CD4-positive, alpha-beta T cell (primary cell): ENCODE data around the gene KCMF1. TPM values are rescaled to one million over a fixed set of nuclear protein-coding genes. Genes with fewer than 3 reads are reported as not detected.

Experiments
- ATAC-seq: fragments of 200-7000 bp; cut with Tn5 transposase; one replicate; pipeline ENCODE4 v1.10.0; 2022; ENCODE audit warnings: mild to moderate bottlenecking; ENCODE audit not compliant: poor library complexity
- CTCF ChIA-PET: fragments of 350-600 bp; sonication (Branson Sonifier 250); formaldehyde crosslinking; loops from one replicate; lab custom pipeline; 2021; ENCODE audit warnings: antibody characterized with exemption, inconsistent platforms; lab: Charles Lee
- POLR2A ChIA-PET: fragments of 350-600 bp; sonication (Branson Sonifier 250); formaldehyde crosslinking; loops from one replicate; lab custom pipeline; 2021; ENCODE audit warnings: antibody characterized with exemption, inconsistent platforms; lab: Charles Lee
- DNase-seq, 14 experiments: peaks; one replicate each; pipeline ENCODE4 v3.0.0-alpha.2; 2013 to 2020; ENCODE audit warnings: mixed read lengths in 2 of 14
- H3K27ac ChIP-seq, 2 donors: one replicate each; pipeline versions ENCODE4 v1.5.1 to v1.7.0; 2013; ENCODE audit warnings: low read length in 2 of 2, low read depth in 1 of 2, mild to moderate bottlenecking in 1 of 2
- H3K27me3 ChIP-seq, 2 experiments: 1 replicate in 1 of 2; 2 replicates in 1 of 2; pipeline versions ENCODE4 v1.6.1 to v1.7.0; 2013; ENCODE audit warnings: low read length in 2 of 2, control low read depth in 1 of 2, mild to moderate bottlenecking in 1 of 2, moderate library complexity in 1 of 2; ENCODE audit not compliant: insufficient read depth in 2 of 2, control insufficient read depth in 1 of 2
- H3K36me3 ChIP-seq: one replicate; pipeline ENCODE4 v1.6.1; 2013; ENCODE audit warnings: low read length, control low read depth; ENCODE audit not compliant: insufficient read depth
- H3K4me1 ChIP-seq: one replicate; pipeline ENCODE4 v1.6.1; 2013; ENCODE audit warnings: low read length, control low read depth; ENCODE audit not compliant: insufficient read depth
- H3K4me3 ChIP-seq: one replicate; pipeline ENCODE4 v1.5.1; 2013; ENCODE audit warnings: mild to moderate bottlenecking, low read length, moderate library complexity
- H3K9me3 ChIP-seq, 2 experiments: 1 replicate in 1 of 2; 2 replicates in 1 of 2; pipeline versions ENCODE4 v1.6.1 to v1.7.0; 2013; ENCODE audit warnings: low read length in 2 of 2, mild to moderate bottlenecking in 2 of 2, control low read depth in 1 of 2, moderate library complexity in 1 of 2; ENCODE audit not compliant: control insufficient read depth in 1 of 2, insufficient read depth in 1 of 2
- H3K27ac Mint-ChIP-seq: one replicate; pipeline ENCODE4 v1.8.0; 2020; ENCODE audit warnings: mixed read lengths
- H3K27me3 Mint-ChIP-seq: one replicate; pipeline ENCODE4 v1.8.0; 2021; ENCODE audit warnings: mixed read lengths
- H3K36me3 Mint-ChIP-seq: one replicate; pipeline ENCODE4 v1.8.0; 2021; ENCODE audit warnings: low read depth, mixed read lengths
- H3K4me1 Mint-ChIP-seq: one replicate; pipeline ENCODE4 v1.8.0; 2021; ENCODE audit warnings: low read depth, mixed read lengths
- H3K4me3 Mint-ChIP-seq: one replicate; pipeline ENCODE4 v1.8.0; 2020; ENCODE audit warnings: mild to moderate bottlenecking, mixed read lengths
- H3K9me3 Mint-ChIP-seq: one replicate; pipeline ENCODE4 v1.8.0; 2020; ENCODE audit warnings: mixed read lengths
- intact Hi-C, 2 experiments: fragments of 100-400 bp; cut with DNase I in 1 of 2; cut with micrococcal nuclease in 1 of 2; formaldehyde crosslinking; loops; one replicate each; pipeline versions ENCODE4 v1.15.1 to v1.9.0; 2023 to 2025; cut with DNase I, micrococcal nuclease
- total RNA-seq, 174 experiments: library from RNA in 2 of 174; stranded (reverse) in 2 of 174; gene quantifications; one replicate each; pipeline ENCODE4 v1.2.3 and lab custom pipeline; 2021 to 2026
- TF ChIP-seq, protein P1 (sequence below): fragments of 200-600 bp; IDR thresholded peaks from one replicate; pipeline ENCODE4 v1.8.0; 2022; ENCODE audit warnings: antibody characterized with exemption, mild to moderate bottlenecking

Gene KCMF1
- total RNA-seq, 2 experiments from 2014 or later = 72.4 to 78.0 TPM

DNA sequence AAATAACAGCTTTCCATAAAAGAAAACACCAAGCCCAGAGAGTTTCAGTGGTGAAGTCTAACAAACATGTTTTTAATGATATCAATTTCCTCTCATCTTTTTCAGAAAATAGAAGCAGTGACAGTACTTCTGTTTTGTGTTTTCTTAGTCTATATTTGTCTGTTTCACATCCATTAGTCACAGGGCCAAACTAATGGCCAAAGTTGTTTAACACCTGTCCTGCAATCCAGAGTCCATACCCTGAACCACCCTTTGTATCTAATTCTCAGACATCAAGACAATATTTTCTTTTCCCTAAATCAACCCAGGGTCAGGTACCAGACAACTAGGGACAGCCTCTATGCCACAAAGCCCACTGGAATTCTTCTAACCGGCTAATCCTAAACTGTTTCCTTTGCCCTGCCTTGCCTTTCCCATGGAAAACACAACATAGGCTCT lies 39.6 kb upstream of the KCMF1 start:
- H3K4me3 Mint-ChIP-seq = no peak overlapping the region
- intact Hi-C loops = loop anchor here in 1 of 2 experiments (5.0 kb wide), 1 partner anchor 41 kb away; the partner anchor contains the start of gene KCMF1
- no peaks in the 10 kb centered on the region for H3K9me3 Mint-ChIP-seq
- CTCF ChIA-PET = interaction anchor here (1.1 to 7.0 kb wide), 2 partner anchors 10 to 49 kb away, joined by 3 to 117 read pairs; no protein-coding TSS in a partner anchor
- no peaks in the 10 kb centered on the region for H3K36me3 ChIP-seq
- POLR2A ChIA-PET = interaction anchor here (1.8 kb wide), 1 partner anchor 8 kb away, joined by 7 read pairs; no protein-coding TSS in a partner anchor
- ATAC-seq (no peak), DNase-seq (no peak)
- H3K27ac ChIP-seq = no peak overlapping the region
- H3K36me3 Mint-ChIP-seq = no peaks in the 10 kb centered on the region
- no peaks in the 10 kb centered on the region for H3K27me3 Mint-ChIP-seq
- H3K4me3 ChIP-seq = no peak overlapping the region
- peaks cover 32% of the 10 kb centered on the region for H3K4me1 ChIP-seq
- H3K4me1 Mint-ChIP-seq = peaks cover 31% of the 10 kb centered on the region
- H3K27ac Mint-ChIP-seq = no peak overlapping the region
- H3K9me3 ChIP-seq = no peaks in the 10 kb centered on the region
- TF ChIP-seq, protein P1, sequence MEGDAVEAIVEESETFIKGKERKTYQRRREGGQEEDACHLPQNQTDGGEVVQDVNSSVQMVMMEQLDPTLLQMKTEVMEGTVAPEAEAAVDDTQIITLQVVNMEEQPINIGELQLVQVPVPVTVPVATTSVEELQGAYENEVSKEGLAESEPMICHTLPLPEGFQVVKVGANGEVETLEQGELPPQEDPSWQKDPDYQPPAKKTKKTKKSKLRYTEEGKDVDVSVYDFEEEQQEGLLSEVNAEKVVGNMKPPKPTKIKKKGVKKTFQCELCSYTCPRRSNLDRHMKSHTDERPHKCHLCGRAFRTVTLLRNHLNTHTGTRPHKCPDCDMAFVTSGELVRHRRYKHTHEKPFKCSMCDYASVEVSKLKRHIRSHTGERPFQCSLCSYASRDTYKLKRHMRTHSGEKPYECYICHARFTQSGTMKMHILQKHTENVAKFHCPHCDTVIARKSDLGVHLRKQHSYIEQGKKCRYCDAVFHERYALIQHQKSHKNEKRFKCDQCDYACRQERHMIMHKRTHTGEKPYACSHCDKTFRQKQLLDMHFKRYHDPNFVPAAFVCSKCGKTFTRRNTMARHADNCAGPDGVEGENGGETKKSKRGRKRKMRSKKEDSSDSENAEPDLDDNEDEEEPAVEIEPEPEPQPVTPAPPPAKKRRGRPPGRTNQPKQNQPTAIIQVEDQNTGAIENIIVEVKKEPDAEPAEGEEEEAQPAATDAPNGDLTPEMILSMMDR = no peak
- H3K27me3 ChIP-seq = no peaks in the 10 kb centered on the region

DNA sequence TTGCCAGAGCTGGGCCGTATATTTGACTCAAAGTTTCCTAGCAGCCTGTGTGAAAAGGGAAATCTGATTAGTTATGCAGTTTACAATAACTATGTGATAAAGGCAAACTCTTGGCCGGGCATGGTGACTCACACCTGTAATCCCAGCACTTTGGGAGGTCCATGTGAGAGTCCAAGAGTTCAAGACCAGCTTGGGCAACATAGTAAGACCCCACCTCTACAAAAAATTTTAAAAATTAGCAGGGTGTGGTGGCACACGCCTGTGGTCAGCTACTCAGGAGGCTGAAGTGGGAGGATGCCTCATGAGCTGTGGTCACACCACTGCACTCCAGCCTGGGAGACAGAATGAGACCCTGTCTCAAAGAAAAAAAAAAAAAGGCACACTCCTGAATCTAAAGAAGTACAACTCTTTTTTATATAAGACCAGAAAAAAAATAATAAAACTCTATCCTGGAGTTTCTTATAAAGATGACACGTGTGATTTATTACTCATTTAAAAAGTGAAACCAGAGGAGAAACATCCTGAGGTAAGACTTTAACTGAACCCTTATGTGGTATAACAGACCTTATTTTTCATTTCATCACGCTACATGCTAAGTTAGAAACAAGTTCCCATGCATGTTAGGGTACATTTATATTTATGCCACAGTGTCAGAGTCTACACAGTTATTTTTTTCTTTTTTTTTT lies 32.6 kb upstream of the KCMF1 start:
- H3K9me3 Mint-ChIP-seq = no peaks in the 10 kb centered on the region
- intact Hi-C loops = no loop called here
- H3K36me3 ChIP-seq = no peaks in the 10 kb centered on the region
- H3K4me3 Mint-ChIP-seq = peak overlapping the region; percentile 66
- DNase-seq = peak in 6 of 14 experiments; percentile 12 to 81 (median 49)
- H3K36me3 Mint-ChIP-seq = no peaks in the 10 kb centered on the region
- CTCF ChIA-PET = interaction anchor here (0.7 to 12.1 kb wide), 3 partner anchors 8 to 77 kb away, joined by 3 to 117 read pairs (median 5); no protein-coding TSS in a partner anchor
- H3K27me3 Mint-ChIP-seq = no peaks in the 10 kb centered on the region
- peak; percentile 67 for ATAC-seq
- POLR2A ChIA-PET = interaction anchor here (0.9 to 4.7 kb wide), 7 partner anchors 8 to 58 kb away, joined by 3 to 70 read pairs (median 15); partner anchors contain the start of genes KCMF1, TMSB10 and TRABD2A
- peak overlapping the region; percentile 41 to 82 for H3K27ac ChIP-seq
- peak overlapping the region; percentile 33 for H3K4me3 ChIP-seq
- H3K27me3 ChIP-seq = no peaks in the 10 kb centered on the region
- TF ChIP-seq, protein P1 = no peak
- H3K4me1 ChIP-seq = peaks cover 29% of the 10 kb centered on the region
- H3K27ac Mint-ChIP-seq = peak overlapping the region; percentile 89
- H3K9me3 ChIP-seq = no peaks in the 10 kb centered on the region
- H3K4me1 Mint-ChIP-seq = peaks cover 30% of the 10 kb centered on the region

DNA sequence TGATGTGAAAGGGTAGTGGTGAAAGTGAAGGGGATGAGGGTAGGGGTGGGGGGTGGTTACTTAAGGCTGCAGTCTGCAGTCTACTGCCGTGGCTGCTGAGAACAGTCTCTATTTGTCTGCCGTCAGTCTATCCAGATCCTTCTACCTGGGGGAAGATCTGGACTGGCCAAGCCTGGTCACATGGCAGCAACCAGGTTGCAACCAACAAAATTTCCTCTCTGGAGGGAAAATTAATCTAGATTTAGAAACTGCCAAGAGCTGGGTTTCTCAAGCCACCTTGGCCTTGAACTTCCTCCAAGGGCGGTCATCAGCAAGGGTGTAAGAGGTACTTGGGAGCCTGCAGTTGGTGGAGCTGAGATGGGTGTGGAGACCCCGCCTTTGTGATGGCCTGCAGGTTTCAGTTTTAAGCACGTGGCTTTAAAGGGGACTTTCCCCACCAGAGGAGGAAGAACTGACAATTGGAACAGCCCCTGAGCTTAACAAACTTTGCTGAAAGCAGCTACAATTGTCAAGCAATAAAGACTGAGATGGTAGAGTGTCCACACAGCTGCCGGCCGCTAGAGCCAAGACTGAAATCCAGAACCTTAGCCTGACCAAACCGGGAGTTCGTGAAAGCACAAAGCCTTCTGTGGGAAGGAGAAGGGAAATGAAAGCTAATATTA lies 31.4 kb upstream of the KCMF1 start:
- Mint-ChIP-seq H3K27me3 (no peaks in the 10 kb centered on the region), H3K4me1 (peaks cover 35% of the 10 kb centered on the region), H3K36me3 (no peaks in the 10 kb centered on the region), H3K27ac (peak overlapping the region; percentile 89), H3K9me3 (no peaks in the 10 kb centered on the region), H3K4me3 (peak overlapping the region; percentile 66)
- intact Hi-C loops = no loop called here
- H3K27me3 ChIP-seq = no peaks in the 10 kb centered on the region
- no peaks in the 10 kb centered on the region for H3K36me3 ChIP-seq
- peak overlapping the region; percentile 33 for H3K4me3 ChIP-seq
- DNase-seq (peak; percentile 29 to 92 (median 54)), ATAC-seq (peak; percentile 85)
- TF ChIP-seq, protein P1 = no peak
- no peaks in the 10 kb centered on the region for H3K9me3 ChIP-seq
- POLR2A ChIA-PET = interaction anchor here (0.8 to 4.7 kb wide), 19 partner anchors 9 to 388 kb away, joined by 3 to 70 read pairs (median 6); partner anchors contain the start of genes KCMF1, TGOLN2, TMSB10 and TRABD2A
- peak overlapping the region; percentile 64 to 82 for H3K27ac ChIP-seq
- CTCF ChIA-PET = interaction anchor here (0.6 to 12.1 kb wide), 3 partner anchors 11 to 76 kb away, joined by 3 to 117 read pairs (median 4); no protein-coding TSS in a partner anchor
- H3K4me1 ChIP-seq = peaks cover 29% of the 10 kb centered on the region
